Bronchial epithelial cell (primary cell): ENCODE results near the gene ATRN. TPM values are rescaled to one million over a fixed set of nuclear protein-coding genes. Genes with fewer than 3 reads are reported as not detected.

Experiments used
- DNase-seq: peaks from one replicate; pipeline ENCODE4 v3.0.0-alpha.2; 2010; ENCODE audit warnings: low read depth
- FAIRE-seq: peaks from 2 replicates; lab custom pipeline; 2011; peaks lifted over from hg19 to GRCh38; lab: Jason Lieb, UNC
- H3K27me3 ChIP-seq: 2 replicates; pipeline ENCODE4 v1.5.1; 2011; ENCODE audit warnings: low read length; ENCODE audit not compliant: control insufficient read depth, insufficient read depth
- H3K36me3 ChIP-seq: 2 replicates; pipeline ENCODE4 v1.5.1; 2011; ENCODE audit warnings: low read length; ENCODE audit not compliant: control insufficient read depth, insufficient read depth
- H3K4me3 ChIP-seq: 2 replicates; pipeline ENCODE4 v1.5.1; 2011; ENCODE audit warnings: mild to moderate bottlenecking, low read depth, low read length, control low read depth
- CTCF ChIP-seq: IDR thresholded peaks from 2 replicates; pipeline ENCODE4 v1.5.1; 2011; ENCODE audit warnings: mild to moderate bottlenecking, moderate library complexity, low read length, control low read depth, inconsistent platforms; ENCODE audit not compliant: insufficient read depth, severe bottlenecking
- total RNA-seq: library from RNA; depleted of rRNA; stranded (reverse); fragments of >200 nt; gene quantifications from 2 replicates; pipeline ENCODE4 v1.2.1, GENCODE V29; 2014

Gene ATRN
- total RNA-seq, 1 donor from 2014 or later, result 50.0 TPM

GRCh38 chr20:3630429-3630828 lies 159.6 kb downstream of the ATRN start:
- H3K27me3 ChIP-seq, result no peaks in the 10 kb centered on the region
- DNase-seq (no peak), FAIRE-seq (no peak)
- H3K4me3 ChIP-seq, result no peak overlapping the region
- peaks cover 2% of the 10 kb centered on the region for H3K36me3 ChIP-seq
- TF ChIP-seq CTCF, result no peak

GRCh38 chr20:3631534-3631933 lies 160.7 kb downstream of the ATRN start:
- no peak for DNase-seq
- H3K4me3 ChIP-seq, result no peak overlapping the region
- H3K27me3 ChIP-seq, result no peaks in the 10 kb centered on the region
- no peak for FAIRE-seq
- TF ChIP-seq CTCF, result no peak
- H3K36me3 ChIP-seq, result peaks cover 2% of the 10 kb centered on the region

GRCh38 chr20:3632311-3633004 lies 161.6 kb downstream of the ATRN start:
- no peak for TF ChIP-seq CTCF
- DNase-seq (no peak), FAIRE-seq (no peak)
- Histone ChIP-seq H3K4me3 (no peak overlapping the region), H3K36me3 (peaks cover 2% of the 10 kb centered on the region), H3K27me3 (no peaks in the 10 kb centered on the region)

GRCh38 chr20:3633913-3634478 lies 163.2 kb downstream of the ATRN start:
- H3K27me3 ChIP-seq, result no peaks in the 10 kb centered on the region
- no peak for TF ChIP-seq CTCF
- no peak overlapping the region for H3K4me3 ChIP-seq
- DNase-seq, result no peak
- H3K36me3 ChIP-seq, result peaks cover 2% of the 10 kb centered on the region
- FAIRE-seq, result no peak

GRCh38 chr20:3635346-3635745 lies 164.5 kb downstream of the ATRN start:
- DNase-seq (no peak), FAIRE-seq (no peak)
- no peak overlapping the region for H3K4me3 ChIP-seq

More at GRCh38 chr20:3635346-3635745, 164.5 kb downstream of the ATRN start:
- Histone ChIP-seq H3K27me3 (no peaks in the 10 kb centered on the region), H3K36me3 (peaks cover 2% of the 10 kb centered on the region)
- TF ChIP-seq CTCF, result no peak
